A549 (cell line): ENCODE results near the gene PUM2. TPM values are rescaled to one million over a fixed set of nuclear protein-coding genes. Genes with fewer than 3 reads are reported as not detected.
A peak's percentile ranks its signal among the peaks of the same experiment; 100 is the strongest.

Source experiments
- ATAC-seq, 2 experiments: fragments of 200-7000 bp in 1 of 2; fragments of >200 bp in 1 of 2; cut with Nextera tagmentation in 1 of 2; cut with Tn5 transposase in 1 of 2; 3 replicates each; pipeline versions ENCODE4 v1.8.0 to v1.9.1; 2018 to 2020; ENCODE audit warnings: mild to moderate bottlenecking in 1 of 2, moderate library complexity in 1 of 2
- CTCF ChIA-PET: fragments of 300-600 bp; sonication (Branson Sonifier 250); formaldehyde crosslinking; extraction: SDS; loops from one replicate; lab custom pipeline; 2021; ENCODE audit warnings: antibody characterized with exemption, inconsistent platforms; lab: Yijun Ruan, JAX
- POLR2A ChIA-PET: fragments of 350-600 bp; formaldehyde crosslinking; extraction: SDS; loops from one replicate; lab custom pipeline; 2021; ENCODE audit warnings: antibody characterized with exemption, inconsistent platforms; lab: Yijun Ruan, JAX
- DNase-seq, 2 experiments: peaks; one replicate each; pipeline versions ENCODE4 v3.0.0 to v3.0.0-alpha.2; 2011 to 2016; ENCODE audit warnings: low read depth in 1 of 2, low spot score in 1 of 2
- FAIRE-seq: peaks from 2 replicates; lab custom pipeline; 2011; peaks lifted over from hg19 to GRCh38; lab: Jason Lieb, UNC
- H3K27ac ChIP-seq, 2 experiments: fragments of >200 bp; sonication (Bioruptor Twin); formaldehyde crosslinking; 3 replicates each; pipeline ENCODE4 v1.5.1; 2016 to 2017
- H3K4me1 ChIP-seq: fragments of >200 bp; sonication (Bioruptor Twin); formaldehyde crosslinking; 3 replicates; pipeline ENCODE4 v1.6.1; 2016
- H3K4me2 ChIP-seq: fragments of >200 bp; sonication (Bioruptor Twin); formaldehyde crosslinking; 3 replicates; pipeline ENCODE4 v1.6.1; 2016
- H3K4me3 ChIP-seq: fragments of >200 bp; sonication (Bioruptor Twin); formaldehyde crosslinking; 3 replicates; pipeline ENCODE4 v1.5.1; 2016
- H3K9me3 ChIP-seq: fragments of >200 bp; sonication (Bioruptor Twin); formaldehyde crosslinking; 3 replicates; pipeline ENCODE4 v1.6.1; 2016
- CEBPB ChIP-seq, 2 experiments: fragments of >200 bp in 1 of 2; sonication (Bioruptor Twin) in 1 of 2; formaldehyde crosslinking in 1 of 2; IDR thresholded peaks; 2 replicates each; pipeline ENCODE4 v1.6.1; 2012 to 2016
- EHF ChIP-seq: fragments of 250-450 bp; sonication (Bioruptor Pico); IDR thresholded peaks from 2 replicates; pipeline ENCODE4 v1.5.0; 2020; ENCODE audit warnings: mild to moderate bottlenecking
- EP300 ChIP-seq, 2 experiments: fragments of >200 bp; sonication (Bioruptor Twin); formaldehyde crosslinking; IDR thresholded peaks; 2 replicates in 1 of 2; 3 replicates in 1 of 2; pipeline ENCODE4 v1.6.1; 2016 to 2017
- FOSB ChIP-seq: fragments of 250-450 bp; sonication (Bioruptor Pico); IDR thresholded peaks from 2 replicates; pipeline ENCODE4 v1.5.0; 2020; ENCODE audit warnings: mild to moderate bottlenecking, moderate library complexity
- FOSL2 ChIP-seq, 2 experiments: fragments of 450-650 bp in 1 of 2; fragments of >200 bp in 1 of 2; sonication (Bioruptor Twin) in 1 of 2; formaldehyde crosslinking; IDR thresholded peaks; 2 replicates each; pipeline versions ENCODE4 v1.5.0 to v1.6.1; 2016 to 2020; ENCODE audit warnings: mild to moderate bottlenecking in 1 of 2, moderate library complexity in 1 of 2
- HDAC2 ChIP-seq: fragments of 200-600 bp; sonication (generic); IDR thresholded peaks from 2 replicates; pipeline ENCODE4 v1.6.1; 2016
- HEYL ChIP-seq: fragments of 250-450 bp; sonication (Bioruptor Pico); IDR thresholded peaks from 2 replicates; pipeline ENCODE4 v1.8.0; 2021; ENCODE audit warnings: mild to moderate bottlenecking, moderate library complexity
- HOXB13 ChIP-seq: fragments of 250-450 bp; sonication (Bioruptor Pico); IDR thresholded peaks from 2 replicates; pipeline ENCODE4 v1.5.0; 2020; ENCODE audit warnings: low read depth, mild to moderate bottlenecking, moderate library complexity
- MAZ ChIP-seq: fragments of 150-350 bp; IDR thresholded peaks from 2 replicates; pipeline ENCODE4 v1.6.1; 2014; ENCODE audit warnings: antibody characterized with exemption, low read depth, low read length, borderline replicate concordance
- MYC ChIP-seq: IDR thresholded peaks from 2 replicates; pipeline ENCODE4 v1.6.1; 2012; ENCODE audit warnings: mild to moderate bottlenecking, inconsistent platforms, low read length, improper control_type of control experiment, borderline replicate concordance
- NPAS2 ChIP-seq: fragments of 250-450 bp; sonication (Bioruptor Pico); IDR thresholded peaks from 2 replicates; pipeline ENCODE4 v1.8.0; 2022; ENCODE audit warnings: mild to moderate bottlenecking, moderate library complexity, borderline replicate concordance
- NR3C1 ChIP-seq: fragments of >200 bp; sonication (Bioruptor Twin); formaldehyde crosslinking; IDR thresholded peaks from 3 replicates; pipeline ENCODE4 v1.6.1; 2017
- PHF8 ChIP-seq: fragments of 200-600 bp; sonication (generic); IDR thresholded peaks from 2 replicates; pipeline ENCODE4 v1.6.1; 2016; ENCODE audit warnings: low read depth, mild to moderate bottlenecking, antibody characterized with exemption, moderate library complexity, borderline replicate concordance
- POLR2AphosphoS2 ChIP-seq: conservative IDR thresholded peaks from 2 replicates; pipeline ENCODE4 v1.6.1; 2012; ENCODE audit warnings: low read length, improper control_type of control experiment, inconsistent platforms
- RAD21 ChIP-seq, 2 experiments: fragments of >200 bp in 1 of 2; sonication (Bioruptor Twin) in 1 of 2; formaldehyde crosslinking in 1 of 2; IDR thresholded peaks in 1 of 2; conservative IDR thresholded peaks in 1 of 2; 2 replicates in 1 of 2; 3 replicates in 1 of 2; pipeline ENCODE4 v1.6.1; 2012 to 2018; ENCODE audit warnings: inconsistent platforms in 1 of 2
- RARB ChIP-seq: fragments of 250-450 bp; sonication (Bioruptor Pico); IDR thresholded peaks from 2 replicates; pipeline ENCODE4 v1.8.0; 2021; ENCODE audit warnings: mild to moderate bottlenecking, moderate library complexity
- SMC3 ChIP-seq: fragments of >200 bp; sonication (Bioruptor Twin); formaldehyde crosslinking; IDR thresholded peaks from 3 replicates; pipeline ENCODE4 v1.6.1; 2018; ENCODE audit warnings: inconsistent platforms
- TFCP2L1 ChIP-seq: fragments of 250-450 bp; sonication (Bioruptor Pico); IDR thresholded peaks from 2 replicates; pipeline ENCODE4 v1.5.0; 2021; ENCODE audit warnings: mild to moderate bottlenecking
- TP53 ChIP-seq: fragments of 250-450 bp; sonication (Bioruptor Pico); IDR thresholded peaks from 2 replicates; pipeline ENCODE4 v1.5.0; 2021; ENCODE audit warnings: mild to moderate bottlenecking, moderate library complexity
- ZC3H11A ChIP-seq: fragments of 450-650 bp; IDR thresholded peaks from 2 replicates; pipeline ENCODE4 v1.6.1; 2014; ENCODE audit warnings: antibody characterized with exemption, mild to moderate bottlenecking
- ZSCAN20 ChIP-seq: fragments of 250-450 bp; sonication (Bioruptor Pico); IDR thresholded peaks from 2 replicates; pipeline ENCODE4 v1.8.0; 2022; ENCODE audit warnings: mild to moderate bottlenecking, moderate library complexity
- WGBS: methylation state at CpG from one replicate; pipeline ENCODE4 v1.1.6; 2017; ENCODE audit errors: missing lambda C conversion rate; 5-methylcytosine and 5-hydroxymethylcytosine counted together
- polyA plus RNA-seq, 4 experiments: library from polyadenylated mRNA; depleted of rRNA in 3 of 4; stranded (reverse); fragments of >200 nt; fragmentation: RNase III in 1 of 4; extraction: RNeasy Plus Mini Kit Qiagen cat#74134 plus additional on column Dnase treatment in 1 of 4; gene quantifications; 2 replicates in 3 of 4; 3 replicates in 1 of 4; pipeline ENCODE4 v1.2.3, GENCODE V29; 2011 to 2017
- TF ChIP-seq, protein P1 (sequence below): fragments of 150-350 bp; IDR thresholded peaks from 2 replicates; pipeline ENCODE4 v1.6.1; 2014; ENCODE audit warnings: low read depth, mild to moderate bottlenecking, low read length
- TF ChIP-seq, protein P2 (sequence below): fragments of 250-450 bp; sonication (Bioruptor Pico); IDR thresholded peaks from 2 replicates; pipeline ENCODE4 v1.5.0; 2020; ENCODE audit warnings: low read depth, mild to moderate bottlenecking, moderate library complexity
- TF ChIP-seq, protein P3 (sequence below): fragments of >200 bp; sonication (Bioruptor Twin); formaldehyde crosslinking; IDR thresholded peaks from 2 replicates; pipeline ENCODE4 v1.6.1; 2016
- TF ChIP-seq, protein P4 (sequence below): fragments of >200 bp; sonication (Bioruptor Twin); formaldehyde crosslinking; IDR thresholded peaks from 3 replicates; pipeline ENCODE4 v1.6.1; 2016

PUM2 gene
- polyA plus RNA-seq, 2 of the 4 experiments (the other 2 are of a cell fraction): 44.6 to 94.2 TPM

DNA sequence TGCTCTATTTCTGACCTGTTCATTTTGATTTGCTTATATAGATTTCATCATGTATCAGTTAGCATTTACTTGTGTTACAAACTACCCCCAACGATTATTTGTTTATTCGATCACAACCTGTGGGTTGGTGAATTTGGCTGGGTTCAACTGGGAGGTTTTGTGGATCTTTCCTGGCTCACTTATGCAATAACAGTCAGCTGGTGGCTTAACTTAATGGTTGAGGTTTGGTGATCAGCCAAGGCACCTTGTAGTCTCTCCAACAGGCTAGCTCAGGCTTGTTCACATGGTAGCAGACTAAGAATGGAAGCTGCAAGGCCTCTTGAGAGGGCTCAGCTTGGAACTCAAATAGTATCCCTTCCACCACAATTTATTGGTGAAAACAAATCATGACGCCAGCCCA, 5.4 kb upstream of the PUM2 start:
- no peaks in the 10 kb centered on the region for H3K9me3 ChIP-seq
- H3K4me1 ChIP-seq: peaks cover 9% of the 10 kb centered on the region
- CTCF ChIA-PET: interaction anchor here (0.6 to 1.9 kb wide), 3 partner anchors 22 to 287 kb away, joined by 3 to 12 read pairs (median 3); no protein-coding TSS in a partner anchor
- no peak overlapping the region for H3K4me2 ChIP-seq
- no peak overlapping the region for H3K4me3 ChIP-seq
- DNase-seq: no peak
- no peak overlapping the region for H3K27ac ChIP-seq
- TF ChIP-seq, protein P1, sequence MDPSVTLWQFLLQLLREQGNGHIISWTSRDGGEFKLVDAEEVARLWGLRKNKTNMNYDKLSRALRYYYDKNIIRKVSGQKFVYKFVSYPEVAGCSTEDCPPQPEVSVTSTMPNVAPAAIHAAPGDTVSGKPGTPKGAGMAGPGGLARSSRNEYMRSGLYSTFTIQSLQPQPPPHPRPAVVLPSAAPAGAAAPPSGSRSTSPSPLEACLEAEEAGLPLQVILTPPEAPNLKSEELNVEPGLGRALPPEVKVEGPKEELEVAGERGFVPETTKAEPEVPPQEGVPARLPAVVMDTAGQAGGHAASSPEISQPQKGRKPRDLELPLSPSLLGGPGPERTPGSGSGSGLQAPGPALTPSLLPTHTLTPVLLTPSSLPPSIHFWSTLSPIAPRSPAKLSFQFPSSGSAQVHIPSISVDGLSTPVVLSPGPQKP: no peak
- TF ChIP-seq HEYL (CRISPR knock-in tag): no peak
- TF ChIP-seq TP53 (CRISPR knock-in tag): no peak
- no peak for TF ChIP-seq HOXB13 (CRISPR knock-in tag)
- no peak for TF ChIP-seq NR3C1
- no peak for TF ChIP-seq POLR2AphosphoS2
- TF ChIP-seq EP300 (IDR thresholded peaks at IDR 0.05): no peak
- TF ChIP-seq EHF (CRISPR knock-in tag): no peak
- no peak for TF ChIP-seq MAZ
- no peak for TF ChIP-seq RAD21 (conservative IDR thresholded peaks at IDR 0.05 in 1 of 2, IDR thresholded peaks at IDR 0.05 in 1 of 2)
- no peak for TF ChIP-seq FOSL2 (IDR thresholded peaks at IDR 0.05)
- TF ChIP-seq FOSL2 (CRISPR knock-in tag; IDR thresholded peaks at IDR 0.05): no peak
- TF ChIP-seq SMC3: no peak
- no peak for FAIRE-seq
- POLR2A ChIA-PET: no interaction called here
- 78% methylated on average over 3 of the region's 3 CpGs for WGBS
- ATAC-seq: no peak

DNA sequence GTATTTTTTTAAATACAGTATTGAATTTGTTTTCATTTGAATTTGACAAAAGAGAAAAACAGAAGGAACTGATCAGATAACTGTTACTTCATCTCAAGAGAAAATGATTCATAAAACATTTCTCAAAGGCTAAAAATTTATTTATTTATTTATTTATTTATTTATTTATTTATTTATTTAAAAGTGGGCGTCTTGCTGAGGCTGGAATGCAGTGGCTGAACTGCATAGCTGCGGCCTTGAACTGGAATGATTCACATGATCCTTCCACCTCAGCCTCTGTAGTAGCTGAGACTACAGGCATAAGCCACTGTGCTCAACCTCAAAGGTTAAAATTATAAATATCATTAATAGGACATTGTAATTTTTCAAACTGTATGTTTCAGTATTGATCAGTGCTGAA, 4.5 kb upstream of the PUM2 start:
- H3K4me3 ChIP-seq: no peak overlapping the region
- no peak overlapping the region for H3K27ac ChIP-seq
- TF ChIP-seq EP300 (IDR thresholded peaks at IDR 0.05) (no peak), ZC3H11A (peak; percentile 85)
- TF ChIP-seq, all 56 proteins: peak for 1
- ChIA-PET CTCF (interaction anchor here (1.1 to 1.2 kb wide), 4 partner anchors 11 to 287 kb away, joined by 3 to 5 read pairs (median 3); no protein-coding TSS in a partner anchor), POLR2A (no interaction called here)
- ATAC-seq (no peak), FAIRE-seq (no peak), DNase-seq (no peak)
- Histone ChIP-seq H3K4me1 (peaks cover 9% of the 10 kb centered on the region), H3K9me3 (no peaks in the 10 kb centered on the region), H3K4me2 (no peak overlapping the region)
- 51% methylated on average over 2 of the region's 2 CpGs for WGBS

DNA sequence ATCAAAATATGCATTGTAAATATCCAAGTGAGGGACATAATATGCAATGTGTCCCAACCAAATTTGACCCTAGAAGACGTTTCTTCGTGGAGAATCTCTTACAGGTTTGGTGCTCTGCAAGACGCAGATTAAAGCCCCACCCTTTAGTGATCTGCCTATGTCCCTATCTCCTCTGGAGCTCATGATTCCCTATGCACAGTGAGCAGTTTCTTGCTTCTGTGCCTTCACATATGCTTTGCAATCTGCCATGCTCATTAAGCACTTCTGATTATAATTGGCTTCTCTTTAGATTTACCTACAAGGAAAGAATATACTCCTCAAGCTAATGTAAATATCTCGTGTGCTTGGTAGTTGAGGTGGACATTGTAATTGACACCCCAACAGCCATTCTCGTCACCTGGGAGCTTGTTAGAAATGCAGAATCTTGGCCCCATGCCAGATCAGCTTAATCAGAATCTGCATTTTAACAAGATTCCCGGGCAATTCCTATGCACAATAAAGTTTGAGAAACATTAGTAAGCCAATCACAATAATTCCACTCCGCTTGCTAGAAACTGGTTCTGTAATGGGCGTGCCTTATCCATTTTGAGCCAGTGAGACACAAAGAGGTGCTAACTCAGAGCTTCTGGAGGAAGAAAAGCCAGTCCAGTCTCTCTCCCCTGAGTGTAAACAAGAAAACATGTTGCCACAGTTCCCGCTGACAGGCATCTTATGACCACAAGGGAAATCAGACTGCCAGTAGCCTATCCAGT, 2.8 kb upstream of the PUM2 start:
- Histone ChIP-seq H3K4me3 (no peak overlapping the region), H3K4me2 (no peak overlapping the region), H3K4me1 (peaks cover 18% of the 10 kb centered on the region), H3K9me3 (no peaks in the 10 kb centered on the region), H3K27ac (no peak overlapping the region)
- ChIA-PET POLR2A (interaction anchor here (1.2 to 2.3 kb wide), 3 partner anchors 63 to 94 kb away, joined by 4 to 8 read pairs (median 4); partner anchors contain the start of gene RHOB), CTCF (interaction anchor here (0.9 to 2.3 kb wide), 13 partner anchors 10 to 308 kb away, joined by 3 to 7 read pairs (median 4); partner anchors contain the start of gene RHOB)
- 83% methylated on average over 9 of the region's 9 CpGs for WGBS
- DNase-seq (no peak), ATAC-seq (no peak), FAIRE-seq (no peak)
- TF ChIP-seq NPAS2 (no peak), HDAC2 (no peak), TFCP2L1 (CRISPR knock-in tag) (no peak), PHF8 (no peak), RARB (CRISPR knock-in tag) (no peak), HEYL (CRISPR knock-in tag) (no peak), ZSCAN20 (CRISPR knock-in tag) (no peak), MYC (no peak), CEBPB (IDR thresholded peaks at IDR 0.05) (no peak), FOSB (CRISPR knock-in tag) (no peak), EHF (CRISPR knock-in tag) (no peak), FOSL2 (IDR thresholded peaks at IDR 0.05) (no peak), FOSL2 (CRISPR knock-in tag; IDR thresholded peaks at IDR 0.05) (no peak)
- TF ChIP-seq, protein P2, sequence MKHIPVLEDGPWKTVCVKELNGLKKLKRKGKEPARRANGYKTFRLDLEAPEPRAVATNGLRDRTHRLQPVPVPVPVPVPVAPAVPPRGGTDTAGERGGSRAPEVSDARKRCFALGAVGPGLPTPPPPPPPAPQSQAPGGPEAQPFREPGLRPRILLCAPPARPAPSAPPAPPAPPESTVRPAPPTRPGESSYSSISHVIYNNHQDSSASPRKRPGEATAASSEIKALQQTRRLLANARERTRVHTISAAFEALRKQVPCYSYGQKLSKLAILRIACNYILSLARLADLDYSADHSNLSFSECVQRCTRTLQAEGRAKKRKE: no peak
- TF ChIP-seq, protein P3, sequence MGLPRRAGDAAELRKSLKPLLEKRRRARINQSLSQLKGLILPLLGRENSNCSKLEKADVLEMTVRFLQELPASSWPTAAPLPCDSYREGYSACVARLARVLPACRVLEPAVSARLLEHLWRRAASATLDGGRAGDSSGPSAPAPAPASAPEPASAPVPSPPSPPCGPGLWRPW: no peak
- TF ChIP-seq, protein P4, sequence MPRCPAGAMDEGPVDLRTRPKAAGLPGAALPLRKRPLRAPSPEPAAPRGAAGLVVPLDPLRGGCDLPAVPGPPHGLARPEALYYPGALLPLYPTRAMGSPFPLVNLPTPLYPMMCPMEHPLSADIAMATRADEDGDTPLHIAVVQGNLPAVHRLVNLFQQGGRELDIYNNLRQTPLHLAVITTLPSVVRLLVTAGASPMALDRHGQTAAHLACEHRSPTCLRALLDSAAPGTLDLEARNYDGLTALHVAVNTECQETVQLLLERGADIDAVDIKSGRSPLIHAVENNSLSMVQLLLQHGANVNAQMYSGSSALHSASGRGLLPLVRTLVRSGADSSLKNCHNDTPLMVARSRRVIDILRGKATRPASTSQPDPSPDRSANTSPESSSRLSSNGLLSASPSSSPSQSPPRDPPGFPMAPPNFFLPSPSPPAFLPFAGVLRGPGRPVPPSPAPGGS: no peak
